Endothelial cell of umbilical vein (primary cell): ENCODE results near the gene CALML5. TPM values are rescaled to one million over a fixed set of nuclear protein-coding genes. Genes with fewer than 3 reads are reported as not detected.

Experiments used
- BruUV-seq: library from RNA; stranded (reverse); fragments of 400-500 nt; replicated peaks from 2 replicates; lab custom pipeline; 2021; lab: Mats Ljungman, UMichigan
- CTCF ChIA-PET: fragments of 300-600, 350-600 bp; sonication (Branson Sonifier 250); formaldehyde crosslinking; loops from one replicate; lab custom pipeline; 2021; ENCODE audit warnings: antibody characterized with exemption, inconsistent platforms; lab: Charles Lee
- POLR2A ChIA-PET: fragments of 300-600, 350-600 bp; sonication (Branson Sonifier 250); formaldehyde crosslinking; loops from one replicate; lab custom pipeline; 2021; ENCODE audit warnings: antibody characterized with exemption, inconsistent platforms; lab: Charles Lee
- DNase-seq: peaks from one replicate; pipeline ENCODE4 v3.0.0-alpha.2; 2011; ENCODE audit warnings: low read depth, low spot score
- FAIRE-seq: peaks from 2 replicates; lab custom pipeline; 2011; peaks lifted over from hg19 to GRCh38; lab: Jason Lieb, UNC
- H2AFZ ChIP-seq: 2 replicates; pipeline ENCODE4 v1.6.0; 2012; ENCODE audit warnings: low read depth, low read length, control low read depth, inconsistent platforms
- H3K27ac ChIP-seq: 2 replicates; pipeline ENCODE4 v1.5.1; 2011; ENCODE audit warnings: low read depth, mild to moderate bottlenecking, control low read depth, low read length, moderate library complexity; ENCODE audit not compliant: insufficient read depth
- H3K27me3 ChIP-seq, 2 experiments: 2 replicates each; pipeline versions ENCODE4 v1.6.0 to v1.6.1; 2011; ENCODE audit warnings: low read length in 2 of 2, mixed read lengths in 1 of 2; ENCODE audit not compliant: control insufficient read depth in 2 of 2, insufficient read depth in 2 of 2
- H3K36me3 ChIP-seq, 2 experiments: 2 replicates in 1 of 2; 3 replicates in 1 of 2; pipeline ENCODE4 v1.5.1; 2011; ENCODE audit warnings: low read length in 2 of 2, mild to moderate bottlenecking in 1 of 2, moderate library complexity in 1 of 2; ENCODE audit not compliant: control insufficient read depth in 2 of 2, insufficient read depth in 2 of 2; ENCODE audit errors: extremely low read depth in 1 of 2
- H3K4me1 ChIP-seq: 3 replicates; pipeline ENCODE4 v1.5.1; 2011; ENCODE audit warnings: mild to moderate bottlenecking, low read length; ENCODE audit not compliant: control insufficient read depth, insufficient read depth; ENCODE audit errors: extremely low read depth
- H3K4me2 ChIP-seq: 2 replicates; pipeline ENCODE4 v1.6.1; 2011; ENCODE audit warnings: low read length, control low read depth, mixed read lengths; ENCODE audit not compliant: insufficient read depth
- H3K4me3 ChIP-seq, 3 experiments: fragments of 200-600 bp in 1 of 3; sonication (generic), shearing (Covaris generic) in 1 of 3; replicated peaks in 1 of 3; 2 replicates each; pipeline ENCODE4 v1.5.1; 2011 to 2016; ENCODE audit warnings: control low read depth in 3 of 3, low read length in 3 of 3, mild to moderate bottlenecking in 2 of 3, inconsistent platforms in 1 of 3, low read depth in 1 of 3, moderate library complexity in 1 of 3; ENCODE audit not compliant: insufficient read depth in 1 of 3
- H3K79me2 ChIP-seq: 2 replicates; pipeline ENCODE4 v1.6.0; 2012; ENCODE audit warnings: low read length, inconsistent platforms; ENCODE audit not compliant: control insufficient read depth, insufficient read depth
- H3K9ac ChIP-seq: replicated peaks from 2 replicates; pipeline ENCODE3; 2011; ENCODE audit warnings: low read length, control low read depth; ENCODE audit not compliant: insufficient read depth; ENCODE audit errors: extremely low read depth
- H3K9me1 ChIP-seq: replicated peaks from 3 replicates; pipeline ENCODE4 v1.6.0; 2011; ENCODE audit warnings: mild to moderate bottlenecking, low read length; ENCODE audit not compliant: control insufficient read depth, insufficient read depth; ENCODE audit errors: extremely low read depth
- H3K9me3 ChIP-seq: replicated peaks from 2 replicates; pipeline ENCODE4 v1.5.1; 2012; ENCODE audit warnings: low read length, inconsistent platforms; ENCODE audit not compliant: control insufficient read depth, insufficient read depth
- H4K20me1 ChIP-seq: replicated peaks from 2 replicates; pipeline ENCODE3; 2011; ENCODE audit warnings: mild to moderate bottlenecking, low read length; ENCODE audit not compliant: control insufficient read depth, insufficient read depth; ENCODE audit errors: extremely low read depth
- CTCF ChIP-seq, 2 donors: IDR thresholded peaks; 1 replicate in 1 of 2; 2 replicates in 1 of 2; pipeline ENCODE4 v1.5.1; 2011; ENCODE audit warnings: low read length in 2 of 2, mild to moderate bottlenecking in 2 of 2, moderate library complexity in 2 of 2, control low read depth in 1 of 2, inconsistent platforms in 1 of 2, low read depth in 1 of 2; ENCODE audit not compliant: insufficient read depth in 1 of 2; ENCODE audit errors: extremely low read depth in 1 of 2
- JUN ChIP-seq: IDR thresholded peaks from 2 replicates; pipeline ENCODE4 v1.6.1; 2011; ENCODE audit warnings: borderline replicate concordance, low read depth; ENCODE audit not compliant: insufficient read length, insufficient read depth
- POLR2A ChIP-seq: IDR thresholded peaks from 2 replicates; pipeline ENCODE4 v1.6.1; 2012; ENCODE audit warnings: low read depth, mild to moderate bottlenecking, control low read depth, low read length
- dilution Hi-C: fragments of 300-500 bp; cut with MboI; formaldehyde crosslinking; loops from one replicate; pipeline ENCODE4 v1.15.0; 2019; ENCODE audit warnings: low sequenced_read_pairs; ENCODE audit not compliant: extremely low pct_ligation_motif_present
- intact Hi-C: fragments of 100-400 bp; cut with micrococcal nuclease; formaldehyde crosslinking; loops from one replicate; pipeline ENCODE4 v1.10.0; 2022
- polyA plus RNA-seq, 4 experiments: library from polyadenylated mRNA; depleted of rRNA in 3 of 4; stranded (reverse) in 3 of 4; unstranded in 1 of 4; fragments of >200 nt; gene quantifications; 2 replicates each; pipeline versions ENCODE4 v1.2.1 to v1.2.3, GENCODE V29; 2011 to 2012; ENCODE audit warnings: missing spikeins in 1 of 4
- total RNA-seq: library from RNA; stranded (reverse); gene quantifications from 2 replicates; pipeline ENCODE4 v1.2.3, GENCODE V29; 2021

Gene CALML5
- total and polyA plus RNA-seq, 2 donors (not counting 3 experiments of a cell fraction or from before 2014, with no cell fraction given) = not detected

GRCh38 chr10:5547931-5548660 lies 48.7 kb upstream of the CALML5 start:
- CTCF ChIA-PET = interaction anchor here (0.9 to 5.3 kb wide), 9 partner anchors 9 to 85 kb away, joined by 3 to 49 read pairs (median 4); no protein-coding TSS in a partner anchor
- TF ChIP-seq POLR2A = peak; percentile 7
- no peak for TF ChIP-seq CTCF (IDR thresholded peaks at IDR 0.05; ENCODE audit: extremely low read depth in 1 of 2, insufficient read depth in 1 of 2, low read depth in 1 of 2, low read length in 2 of 2)
- H3K79me2 ChIP-seq = no peaks in the 10 kb centered on the region
- dilution Hi-C loops = no loop called here
- H3K9me1 ChIP-seq = no peaks in the 10 kb centered on the region
- no peaks in the 10 kb centered on the region for H3K9me3 ChIP-seq
- POLR2A ChIA-PET = interaction anchor here (1.2 to 2.1 kb wide), 2 partner anchors 46 to 102 kb away, joined by 3 to 14 read pairs; no protein-coding TSS in a partner anchor
- H4K20me1 ChIP-seq = no peaks in the 10 kb centered on the region
- peak overlapping the region; percentile 65 for H3K4me2 ChIP-seq
- BruUV-seq = no TSS peak
- peak overlapping the region; percentile 57 for H3K9ac ChIP-seq
- FAIRE-seq = peak; percentile 88
- peak overlapping the region; percentile 18 for H2AFZ ChIP-seq
- peaks cover 43% of the 10 kb centered on the region for H3K4me1 ChIP-seq
- no peaks in the 10 kb centered on the region for H3K36me3 ChIP-seq
- H3K4me3 ChIP-seq = peak overlapping the region in 1 of 3 experiments; percentile 6
- peak; percentile 55 for DNase-seq
- H3K27me3 ChIP-seq = no peaks in the 10 kb centered on the region
- intact Hi-C loops = loop anchor here (5.0 kb wide), 1 partner anchor 1174 kb away; no protein-coding TSS in a partner anchor
- peak overlapping the region; percentile 93 for H3K27ac ChIP-seq

DNA sequence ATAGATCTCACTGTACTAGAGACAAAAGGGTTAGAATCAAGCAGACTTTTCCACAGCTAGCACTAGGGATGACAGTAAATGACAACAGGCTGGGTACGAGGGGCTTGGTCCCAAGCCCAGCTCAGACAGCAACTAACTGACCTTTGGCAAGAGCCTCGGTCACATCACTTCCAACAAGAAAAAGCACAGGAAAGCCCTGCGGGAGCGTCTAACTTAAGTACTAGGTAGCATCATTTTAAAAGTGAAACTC lies 48.2 kb upstream of the CALML5 start:
- H3K27me3 ChIP-seq = no peaks in the 10 kb centered on the region
- peak overlapping the region; percentile 18 for H2AFZ ChIP-seq
- no peak for TF ChIP-seq JUN
- FAIRE-seq (no peak), DNase-seq (peak; percentile 53)
- POLR2A ChIA-PET = interaction anchor here (2.1 kb wide), 1 partner anchor 101 kb away, joined by 14 read pairs; no protein-coding TSS in a partner anchor
- no peaks in the 10 kb centered on the region for H3K36me3 ChIP-seq
- TSS peak; percentile 68 for BruUV-seq
- H3K4me2 ChIP-seq = peak overlapping the region; percentile 65
- no peaks in the 10 kb centered on the region for H4K20me1 ChIP-seq
- H3K9me1 ChIP-seq = no peaks in the 10 kb centered on the region
- peak overlapping the region in 1 of 3 experiments; percentile 6 for H3K4me3 ChIP-seq
- no peaks in the 10 kb centered on the region for H3K9me3 ChIP-seq
- H3K4me1 ChIP-seq = peaks cover 42% of the 10 kb centered on the region
- peak overlapping the region; percentile 93 for H3K27ac ChIP-seq
- H3K9ac ChIP-seq = peak overlapping the region; percentile 57
- H3K79me2 ChIP-seq = no peaks in the 10 kb centered on the region
- dilution Hi-C loops = no loop called here
- intact Hi-C loops = loop anchor here (5.0 kb wide), 1 partner anchor 1175 kb away; no protein-coding TSS in a partner anchor
- CTCF ChIA-PET = interaction anchor here (0.9 to 5.3 kb wide), 7 partner anchors 9 to 85 kb away, joined by 3 to 49 read pairs (median 7); no protein-coding TSS in a partner anchor
